Vagina (tissue), 2 donors: ENCODE results near the gene STARD13.

Experiments
- POLR2A ChIP-seq, 2 donors: fragments of 450-650 bp; IDR thresholded peaks; one replicate each; pipeline ENCODE4 v1.6.1; 2017; ENCODE audit warnings: antibody characterized with exemption in 2 of 2, mild to moderate bottlenecking in 2 of 2, moderate library complexity in 2 of 2
- POLR2AphosphoS5 ChIP-seq, 2 donors: sonication (generic); formaldehyde crosslinking; IDR thresholded peaks; one replicate each; pipeline ENCODE4 v1.9.0; 2017; ENCODE audit warnings: antibody characterized with exemption in 2 of 2, mild to moderate bottlenecking in 2 of 2, low read depth in 1 of 2; ENCODE audit not compliant: insufficient read depth in 1 of 2
- TF ChIP-seq, protein P1 (sequence below), 3 experiments: fragments of 450-650 bp in 2 of 3; fragments of 200-600 bp in 1 of 3; sonication (generic) in 1 of 3; IDR thresholded peaks; one replicate each; pipeline ENCODE4 v1.5.1; 2017 to 2019; ENCODE audit warnings: antibody characterized with exemption in 3 of 3, mild to moderate bottlenecking in 2 of 3, moderate library complexity in 2 of 3

DNA sequence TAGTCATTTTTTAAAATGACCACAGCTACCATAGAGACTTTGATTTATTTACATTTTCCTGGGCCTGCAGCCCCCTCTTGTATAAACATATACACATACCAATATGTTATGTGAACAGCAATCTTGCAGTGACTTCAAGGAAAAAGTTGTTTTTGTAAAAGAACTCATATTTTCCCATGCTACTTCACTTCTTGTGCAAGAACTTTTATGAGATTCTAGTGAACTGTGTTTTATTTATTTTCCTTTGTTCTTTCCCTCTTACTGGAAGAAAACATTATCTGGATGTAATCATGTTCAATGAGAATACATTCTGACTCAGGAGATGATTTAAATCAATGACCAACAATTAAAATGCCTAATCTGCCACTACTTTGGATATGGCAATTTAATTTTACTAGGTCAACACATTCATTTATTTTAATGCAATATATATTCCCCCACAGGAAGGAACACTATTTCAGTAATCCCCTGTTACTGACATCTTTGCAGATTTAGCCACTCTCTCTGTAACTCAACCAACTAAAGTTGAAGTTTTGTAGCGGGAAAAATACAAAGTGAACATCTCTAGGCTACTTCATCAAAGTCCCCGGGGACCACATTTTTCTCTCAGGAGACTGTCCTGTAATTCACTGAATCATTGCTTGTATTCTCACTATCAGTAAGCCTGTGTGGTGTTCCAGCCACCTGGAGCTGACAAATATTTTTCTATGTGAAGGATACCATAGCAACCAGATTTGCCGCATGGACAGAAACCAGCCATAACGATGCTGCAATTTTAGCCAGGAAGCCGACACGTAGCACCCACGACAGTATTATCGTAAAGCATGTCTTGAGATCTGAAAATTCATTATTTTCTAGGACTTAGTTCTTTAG, 90.5 kb downstream of the STARD13 start:
- TF ChIP-seq, protein P1, sequence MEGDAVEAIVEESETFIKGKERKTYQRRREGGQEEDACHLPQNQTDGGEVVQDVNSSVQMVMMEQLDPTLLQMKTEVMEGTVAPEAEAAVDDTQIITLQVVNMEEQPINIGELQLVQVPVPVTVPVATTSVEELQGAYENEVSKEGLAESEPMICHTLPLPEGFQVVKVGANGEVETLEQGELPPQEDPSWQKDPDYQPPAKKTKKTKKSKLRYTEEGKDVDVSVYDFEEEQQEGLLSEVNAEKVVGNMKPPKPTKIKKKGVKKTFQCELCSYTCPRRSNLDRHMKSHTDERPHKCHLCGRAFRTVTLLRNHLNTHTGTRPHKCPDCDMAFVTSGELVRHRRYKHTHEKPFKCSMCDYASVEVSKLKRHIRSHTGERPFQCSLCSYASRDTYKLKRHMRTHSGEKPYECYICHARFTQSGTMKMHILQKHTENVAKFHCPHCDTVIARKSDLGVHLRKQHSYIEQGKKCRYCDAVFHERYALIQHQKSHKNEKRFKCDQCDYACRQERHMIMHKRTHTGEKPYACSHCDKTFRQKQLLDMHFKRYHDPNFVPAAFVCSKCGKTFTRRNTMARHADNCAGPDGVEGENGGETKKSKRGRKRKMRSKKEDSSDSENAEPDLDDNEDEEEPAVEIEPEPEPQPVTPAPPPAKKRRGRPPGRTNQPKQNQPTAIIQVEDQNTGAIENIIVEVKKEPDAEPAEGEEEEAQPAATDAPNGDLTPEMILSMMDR (IDR thresholded peaks at IDR 0.05) = no peak
- TF ChIP-seq POLR2A (IDR thresholded peaks at IDR 0.05) = no peak
- TF ChIP-seq POLR2AphosphoS5 (IDR thresholded peaks at IDR 0.05; ENCODE audit: insufficient read depth in 1 of 2, low read depth in 1 of 2) = no peak
